Mucosa of rectum (tissue), 2 donors: ENCODE measurements around the gene OR1L1.

Source experiments
- H3K27ac ChIP-seq, 2 donors: one replicate each; pipeline ENCODE4 v1.7.0; 2013; ENCODE audit warnings: inconsistent platforms in 2 of 2, low read depth in 2 of 2, low read length in 2 of 2
- H3K27me3 ChIP-seq, 2 donors: one replicate each; pipeline ENCODE4 v1.7.0; 2013; ENCODE audit warnings: low read length in 2 of 2; ENCODE audit not compliant: control insufficient read depth in 2 of 2, insufficient read depth in 2 of 2
- H3K36me3 ChIP-seq, 2 donors: one replicate each; pipeline ENCODE4 v1.7.0; 2013; ENCODE audit warnings: low read length in 2 of 2; ENCODE audit not compliant: control insufficient read depth in 2 of 2, insufficient read depth in 2 of 2
- H3K4me1 ChIP-seq, 2 donors: one replicate each; pipeline ENCODE4 v1.7.0; 2013; ENCODE audit warnings: low read length in 2 of 2, mild to moderate bottlenecking in 1 of 2; ENCODE audit not compliant: control insufficient read depth in 2 of 2, insufficient read depth in 2 of 2
- H3K4me3 ChIP-seq, 2 donors: one replicate each; pipeline ENCODE4 v1.7.0; 2013; ENCODE audit warnings: low read length in 2 of 2
- H3K9ac ChIP-seq, 2 donors: one replicate each; pipeline ENCODE4 v1.7.0; 2013; ENCODE audit warnings: low read length in 2 of 2, low read depth in 1 of 2, mild to moderate bottlenecking in 1 of 2
- H3K9me3 ChIP-seq, 2 donors: one replicate each; pipeline ENCODE4 v1.7.0; 2013; ENCODE audit warnings: low read length in 2 of 2; ENCODE audit not compliant: control insufficient read depth in 2 of 2
- donor health status: healthy.
- donor health status: Normal muscosa, but diverticular disease.

Gene OR1L1

GRCh38 chr9:122661416-122661815 is at the start of gene OR1L1:
Gene OR1L1, plus strand, starts transcription at chr9:122661716. Its CDS starts 0 bp downstream, at chr9:122661716.
- Histone ChIP-seq H3K9ac (no peak within 1 kb of the TSS), H3K4me1 (no peaks in the 10 kb centered on the region), H3K9me3 (no peaks in the 10 kb centered on the region), H3K36me3 (no peaks in the 10 kb centered on the region), H3K27ac (no peak within 1 kb of the TSS), H3K4me3 (no peak within 1 kb of the TSS), H3K27me3 (no peaks in the 10 kb centered on the region)

- Histone ChIP-seq H3K4me3 (no peak within 1 kb of the TSS), H3K4me1 (no peaks in the 10 kb centered on the region), H3K27me3 (no peaks in the 10 kb centered on the region)
These were observed 47.2 kb upstream of the OR1L1 start, which contains the start of gene OR1Q1 for GRCh38 chr9:122614362-122614761. Gene OR1Q1, plus strand, starts transcription at chr9:122614738. Its CDS starts 0 bp downstream, at chr9:122614738.

GRCh38 chr9:122619996-122620395 is 41.5 kb upstream of the OR1L1 start:
- Histone ChIP-seq H3K9ac (no peak overlapping the region), H3K27me3 (no peaks in the 10 kb centered on the region), H3K9me3 (no peaks in the 10 kb centered on the region), H3K36me3 (no peaks in the 10 kb centered on the region), H3K27ac (no peak overlapping the region), H3K4me3 (no peak overlapping the region), H3K4me1 (no peaks in the 10 kb centered on the region)

More at GRCh38 chr9:122614362-122614761, 47.2 kb upstream of the OR1L1 start, which contains the start of gene OR1Q1:
- no peak within 1 kb of the TSS for H3K9ac ChIP-seq
- no peaks in the 10 kb centered on the region for H3K36me3 ChIP-seq
- H3K9me3 ChIP-seq = no peaks in the 10 kb centered on the region
- H3K27ac ChIP-seq = no peak within 1 kb of the TSS

- H3K9ac ChIP-seq = no peak overlapping the region
- no peaks in the 10 kb centered on the region for H3K4me1 ChIP-seq
- no peak overlapping the region for H3K27ac ChIP-seq
- H3K9me3 ChIP-seq = peaks cover 0 to 2% of the 10 kb centered on the region in 2 donors
- H3K36me3 ChIP-seq = no peaks in the 10 kb centered on the region
- no peaks in the 10 kb centered on the region for H3K27me3 ChIP-seq
- no peak overlapping the region for H3K4me3 ChIP-seq
These were observed 19.3 kb upstream of the OR1L1 start for GRCh38 chr9:122642226-122642625.

GRCh38 chr9:122656378-122656777 is 5.1 kb upstream of the OR1L1 start:
- no peaks in the 10 kb centered on the region for H3K9me3 ChIP-seq
- no peaks in the 10 kb centered on the region for H3K4me1 ChIP-seq
- no peak overlapping the region for H3K9ac ChIP-seq
- H3K4me3 ChIP-seq = no peak overlapping the region
- H3K27me3 ChIP-seq = no peaks in the 10 kb centered on the region
- H3K36me3 ChIP-seq = no peaks in the 10 kb centered on the region
- H3K27ac ChIP-seq = no peak overlapping the region

GRCh38 chr9:122657527-122657926 is 4.0 kb upstream of the OR1L1 start, which contains the start of gene OR1B1:
Gene OR1B1, minus strand, starts transcription at chr9:122657627.
- H3K9ac ChIP-seq = no peak within 1 kb of the TSS
- no peaks in the 10 kb centered on the region for H3K27me3 ChIP-seq
- no peaks in the 10 kb centered on the region for H3K9me3 ChIP-seq
- no peaks in the 10 kb centered on the region for H3K36me3 ChIP-seq
- no peak within 1 kb of the TSS for H3K27ac ChIP-seq
- H3K4me1 ChIP-seq = no peaks in the 10 kb centered on the region
- no peak within 1 kb of the TSS for H3K4me3 ChIP-seq

GRCh38 chr9:122672481-122672880 is 11.0 kb downstream of the OR1L1 start:
- Histone ChIP-seq H3K4me3 (no peak overlapping the region), H3K36me3 (no peaks in the 10 kb centered on the region), H3K27me3 (no peaks in the 10 kb centered on the region)

GRCh38 chr9:122684851-122685250 is 23.3 kb downstream of the OR1L1 start:
- no peak overlapping the region for H3K9ac ChIP-seq
- no peak overlapping the region for H3K27ac ChIP-seq
- H3K4me3 ChIP-seq = no peak overlapping the region
- H3K27me3 ChIP-seq = no peaks in the 10 kb centered on the region
- no peaks in the 10 kb centered on the region for H3K9me3 ChIP-seq
- H3K36me3 ChIP-seq = no peaks in the 10 kb centered on the region
- H3K4me1 ChIP-seq = no peaks in the 10 kb centered on the region

More at GRCh38 chr9:122672481-122672880, 11.0 kb downstream of the OR1L1 start:
- Histone ChIP-seq H3K4me1 (no peaks in the 10 kb centered on the region), H3K9me3 (no peaks in the 10 kb centered on the region), H3K9ac (no peak overlapping the region), H3K27ac (no peak overlapping the region)

GRCh38 chr9:122695696-122696095 is 34.2 kb downstream of the OR1L1 start:
- Histone ChIP-seq H3K36me3 (no peaks in the 10 kb centered on the region), H3K4me1 (no peaks in the 10 kb centered on the region), H3K27me3 (no peaks in the 10 kb centered on the region), H3K9ac (no peak overlapping the region), H3K27ac (no peak overlapping the region), H3K9me3 (no peaks in the 10 kb centered on the region), H3K4me3 (no peak overlapping the region)
